ENCODE results near the gene GABARAPL2.

GABARAPL2 gene

GRCh38 chr16:75593308-75593707 is 27.1 kb downstream of the GABARAPL2 start:
- no peak for DNase-seq

- DNase-seq, result no peak
These were observed 27.9 kb downstream of the GABARAPL2 start for GRCh38 chr16:75593825-75594820.

DNA sequence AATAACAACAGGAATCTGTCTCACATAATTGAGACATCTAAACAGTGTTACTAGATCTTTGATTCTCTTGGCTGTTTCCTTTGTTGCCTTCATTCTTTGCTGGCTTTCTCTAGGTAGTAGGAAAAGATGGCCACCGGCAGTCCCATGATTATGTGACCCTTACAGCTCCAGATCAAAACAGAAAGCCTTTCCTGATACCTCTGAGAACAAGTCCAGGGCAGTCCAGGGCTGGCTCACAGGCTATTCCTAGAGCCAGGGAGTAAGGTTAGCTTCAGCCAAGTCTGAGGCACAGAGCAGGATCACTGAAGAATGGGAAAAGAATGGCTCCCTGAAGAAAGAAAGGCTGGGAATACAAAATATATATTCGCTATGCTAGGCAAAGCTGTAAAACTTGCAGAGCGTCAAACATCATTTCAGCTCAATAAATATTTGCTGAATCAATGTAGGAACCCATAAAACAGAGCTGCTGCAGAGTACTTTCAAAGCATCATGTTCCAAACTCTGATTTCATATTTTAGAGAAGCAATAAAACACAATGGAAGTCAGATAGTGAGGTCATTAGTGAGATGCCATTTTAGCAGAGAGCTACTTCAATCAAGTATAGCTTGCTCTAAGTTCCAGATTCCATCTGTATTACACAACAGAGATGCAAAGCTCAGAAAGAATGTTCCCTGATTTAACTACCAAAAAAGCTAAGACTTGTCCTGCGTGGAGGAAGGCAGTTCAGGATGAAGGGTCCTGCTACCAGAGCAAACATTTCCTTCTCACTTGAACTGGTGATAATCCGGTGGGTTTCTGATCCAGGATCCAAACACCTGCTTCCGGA is 33.5 kb downstream of the GABARAPL2 start:
- DNase-seq, result no peak

- no peak for DNase-seq
These were observed 37.1 kb downstream of the GABARAPL2 start for GRCh38 chr16:75603241-75603640.

DNA sequence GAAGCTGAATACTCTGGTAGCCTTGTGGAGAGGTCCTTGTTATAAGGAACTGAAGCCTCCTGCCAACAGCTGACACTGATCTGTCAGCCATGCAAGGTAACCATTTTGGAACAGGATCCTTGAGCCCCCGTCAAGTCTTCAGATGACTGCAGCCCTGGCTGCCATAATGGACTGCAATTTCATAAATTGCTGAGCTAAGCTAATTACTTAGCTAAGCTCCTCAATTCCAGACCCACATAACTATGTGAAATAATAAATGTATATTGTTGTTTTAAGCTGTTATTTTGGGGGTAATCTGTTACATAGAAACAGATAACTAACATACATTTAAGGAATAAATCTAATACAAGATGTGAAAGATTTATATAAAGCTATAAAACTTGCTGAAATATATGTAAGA is 40.3 kb downstream of the GABARAPL2 start:
- no peak for DNase-seq

DNA sequence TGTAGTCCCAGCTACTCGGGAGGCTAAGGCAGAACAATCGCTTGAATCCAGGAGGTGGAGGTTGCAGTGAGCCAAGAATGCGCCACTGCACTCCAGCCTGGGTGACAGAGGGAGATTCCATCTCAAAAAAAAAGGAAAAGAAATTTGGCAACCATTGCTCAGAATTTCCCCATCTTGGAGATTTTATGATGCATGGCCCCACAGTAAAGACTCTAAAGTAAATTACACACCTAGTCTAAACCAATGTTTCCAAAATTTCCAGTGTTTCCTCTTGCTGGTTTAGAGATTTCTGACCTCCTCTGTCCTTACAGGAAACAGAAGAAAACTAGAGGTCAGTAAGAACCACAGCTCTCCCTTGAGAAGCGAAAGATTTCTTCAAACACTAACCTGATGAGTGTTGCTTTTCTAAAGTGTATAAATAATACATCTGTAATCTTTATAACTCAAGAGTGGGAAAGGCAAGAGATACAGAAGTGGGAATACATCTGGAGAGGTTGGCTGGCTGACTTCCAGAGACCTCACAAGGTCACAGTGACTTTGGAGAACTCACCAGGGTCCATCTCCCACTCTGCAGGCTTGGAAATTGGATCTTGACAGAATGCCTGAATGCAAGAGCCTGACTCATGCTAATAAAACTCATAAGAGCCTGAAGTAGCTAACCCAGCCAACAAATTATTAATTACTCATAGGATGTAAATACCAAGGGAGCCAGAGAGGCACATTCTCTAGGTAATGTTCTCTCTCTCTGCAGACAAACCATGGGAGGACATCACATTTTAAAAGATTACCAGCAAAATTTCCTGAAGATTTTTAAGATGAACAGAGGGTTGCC is 48.1 kb downstream of the GABARAPL2 start:
- no peak for DNase-seq

- no peak for DNase-seq
These were observed 49.4 kb downstream of the GABARAPL2 start for GRCh38 chr16:75615619-75616018.

DNA sequence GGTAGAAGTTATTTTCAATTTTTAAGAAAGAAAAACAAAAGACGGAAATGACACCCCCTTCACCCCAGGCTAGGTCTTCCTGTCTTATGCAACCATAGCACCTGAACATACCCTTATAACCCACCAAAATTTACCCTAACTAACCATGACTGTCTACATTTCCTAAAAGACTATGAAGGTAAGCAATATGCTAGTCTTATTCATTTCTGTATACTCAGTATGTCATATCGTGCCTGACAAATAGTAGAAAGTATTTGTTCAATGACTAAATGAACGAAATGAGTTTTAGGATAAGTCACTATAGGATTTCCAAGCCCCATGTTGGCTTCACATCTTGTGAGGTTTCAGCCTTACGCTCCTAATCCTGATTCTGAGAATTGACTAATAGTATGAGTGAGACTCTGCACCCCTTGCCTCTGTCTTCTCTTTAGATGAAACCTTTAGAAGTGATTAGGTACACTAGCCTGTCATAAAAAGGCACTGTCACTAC is 50.4 kb downstream of the GABARAPL2 start:
- no peak for DNase-seq

DNA sequence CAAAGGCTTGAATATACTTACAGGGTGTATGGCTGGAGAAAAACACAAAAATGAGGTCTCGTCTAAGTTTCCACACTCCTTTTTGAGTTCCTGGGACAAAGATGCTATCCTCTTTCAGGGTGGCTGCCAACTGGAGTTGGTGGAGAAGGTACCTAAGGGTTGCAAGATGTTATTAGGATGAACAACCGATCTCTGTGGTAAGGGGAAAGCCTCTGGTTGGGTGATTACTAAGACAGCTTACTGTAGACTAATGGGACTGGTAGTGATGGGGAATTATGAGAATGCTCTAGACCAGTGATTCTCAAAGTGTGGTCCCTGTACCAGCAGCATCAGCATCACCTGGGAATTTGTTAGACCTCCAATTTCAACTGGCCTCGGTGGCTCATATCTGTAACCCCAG is 50.9 kb downstream of the GABARAPL2 start:
- no peak for DNase-seq

DNA sequence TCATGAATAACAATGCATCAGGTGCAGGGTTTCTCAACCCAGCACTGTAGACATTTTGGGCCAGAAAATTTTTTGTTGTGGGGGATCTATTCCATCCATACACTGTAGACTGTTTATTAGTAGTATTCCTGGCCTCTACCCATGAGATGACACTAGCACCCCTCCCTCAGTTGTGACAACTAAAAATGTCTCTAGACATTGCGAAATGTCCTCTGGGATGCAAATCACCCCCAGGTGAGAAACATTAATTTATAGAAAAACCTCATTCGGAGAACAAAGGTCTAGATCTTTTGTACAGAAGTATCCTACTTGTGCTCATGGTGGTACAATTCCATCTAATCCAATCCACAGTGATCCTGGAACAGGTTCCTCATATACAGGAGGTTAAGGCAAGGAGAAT is 52.6 kb downstream of the GABARAPL2 start:
- no peak for DNase-seq

GRCh38 chr16:75620326-75621169 is 54.4 kb downstream of the GABARAPL2 start:
- no peak for DNase-seq

DNA sequence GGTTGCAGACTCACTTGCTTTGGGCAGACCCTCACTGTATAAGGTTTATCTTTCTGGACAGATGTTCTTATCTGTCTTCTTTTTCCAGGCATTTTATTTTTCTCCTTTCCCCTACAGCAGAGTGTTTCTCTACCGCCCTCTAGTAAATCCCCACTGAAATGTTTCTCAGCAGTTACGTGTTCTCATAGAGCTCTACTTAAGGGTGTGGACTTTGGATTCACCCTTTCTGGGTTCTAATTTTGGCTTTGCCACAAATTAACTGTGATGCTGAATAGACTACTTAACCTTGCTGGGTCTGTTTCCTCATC is 54.9 kb downstream of the GABARAPL2 start:
- no peak for DNase-seq

- DNase-seq, result peak; percentile 97
These were observed 56.8 kb downstream of the GABARAPL2 start, which contains the start of gene ADAT1 for GRCh38 chr16:75622761-75623605. Gene ADAT1 (minus strand): TSS chr16:75623281. CDS start chr16:75620799, 2,482 bp downstream.

- DNase-seq, result no peak
These were observed 58.7 kb downstream of the GABARAPL2 start for GRCh38 chr16:75624921-75625334.

DNA sequence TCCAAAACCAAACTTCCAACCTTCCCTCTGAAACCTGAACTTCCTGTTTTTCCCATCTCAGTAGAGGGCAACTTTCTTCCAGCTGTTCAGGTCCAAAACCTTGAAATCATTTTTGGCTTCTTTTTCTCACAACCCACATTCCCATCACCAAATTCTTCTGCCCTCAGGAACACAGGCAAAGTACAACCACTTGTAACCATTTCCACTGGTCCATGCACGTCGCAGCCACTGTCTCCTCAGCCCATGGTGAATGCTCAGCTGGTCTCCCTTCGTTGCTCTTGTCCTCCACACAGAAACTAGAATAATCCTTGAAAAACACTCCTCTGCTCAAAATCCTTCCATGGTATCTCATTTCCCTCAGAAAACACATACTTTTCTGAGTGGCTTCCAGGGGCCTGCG is 60.6 kb downstream of the GABARAPL2 start:
- DNase-seq, result no peak

Measured in activated CD4-positive, alpha-beta T cell treated with anti-CD3 and anti-CD28 coated beads for 1 hour (primary cell).